HG02623 (cell line): Measurements from ENCODE around the gene PRR20G.

Experiments
- ATAC-seq: cut with Tn5 transposase; IDR thresholded peaks from one replicate; pipeline ENCODE4 v1.9.1; 2021; ENCODE audit warnings: moderate library complexity; ENCODE audit not compliant: unreplicated experiment

The PRR20G gene

GRCh38 chr3:127264794-127265514 is 22.9 kb downstream of the PRR20G start:
- no peak for ATAC-seq

- no peak for ATAC-seq
These were observed 23.6 kb downstream of the PRR20G start for GRCh38 chr3:127264292-127264691.

- ATAC-seq: no peak
These were observed 24.1 kb downstream of the PRR20G start for GRCh38 chr3:127263586-127264231.

GRCh38 chr3:127263037-127263436 is 24.8 kb downstream of the PRR20G start:
- ATAC-seq: no peak

- no peak for ATAC-seq
These were observed 25.3 kb downstream of the PRR20G start for GRCh38 chr3:127262533-127262932.

GRCh38 chr3:127261925-127262324 is 25.9 kb downstream of the PRR20G start:
- ATAC-seq: no peak

GRCh38 chr3:127260826-127261555 is 26.9 kb downstream of the PRR20G start:
- ATAC-seq: no peak

GRCh38 chr3:127260416-127260815 is 27.4 kb downstream of the PRR20G start:
- ATAC-seq: no peak

- ATAC-seq: no peak
These were observed 28.0 kb downstream of the PRR20G start for GRCh38 chr3:127259882-127260281.

- no peak for ATAC-seq
These were observed 29.1 kb downstream of the PRR20G start for GRCh38 chr3:127258733-127259132.

GRCh38 chr3:127257351-127257750 is 30.5 kb downstream of the PRR20G start:
- ATAC-seq: no peak

- ATAC-seq: no peak
These were observed 31.0 kb downstream of the PRR20G start for GRCh38 chr3:127256733-127257271.

- ATAC-seq: no peak
These were observed 31.7 kb downstream of the PRR20G start for GRCh38 chr3:127256138-127256537.

- ATAC-seq: no peak
These were observed 32.3 kb downstream of the PRR20G start for GRCh38 chr3:127255516-127255915.

GRCh38 chr3:127254730-127255129 is 33.1 kb downstream of the PRR20G start:
- no peak for ATAC-seq

GRCh38 chr3:127254033-127254644 is 33.7 kb downstream of the PRR20G start:
- ATAC-seq: no peak

GRCh38 chr3:127253491-127253890 is 34.4 kb downstream of the PRR20G start:
- ATAC-seq: no peak

- ATAC-seq: no peak
These were observed 35.4 kb downstream of the PRR20G start for GRCh38 chr3:127252446-127252845.

- ATAC-seq: no peak
These were observed 37.8 kb downstream of the PRR20G start for GRCh38 chr3:127250032-127250431.

- ATAC-seq: no peak
These were observed 40.6 kb downstream of the PRR20G start for GRCh38 chr3:127247292-127247691.

GRCh38 chr3:127238602-127239001 is 49.2 kb downstream of the PRR20G start:
- ATAC-seq: no peak
